Uterus (tissue), 4 donors: ENCODE measurements around the gene OVOL3. TPM values are rescaled to one million over a fixed set of nuclear protein-coding genes. Genes with fewer than 3 reads are reported as not detected.

Experiments used
- DNase-seq, 2 donors: peaks; one replicate each; pipeline ENCODE4 v3.0.0-alpha.2; 2019 to 2020
- H3K27ac ChIP-seq, 2 donors: fragments of 200-600 bp; sonication (generic); 1 replicate in 1 of 2; 2 replicates in 1 of 2; pipeline ENCODE4 v1.5.1; 2016 to 2018
- H3K27me3 ChIP-seq, 2 donors: fragments of 200-600 bp; sonication (generic); one replicate each; pipeline ENCODE4 v1.5.1; 2018 to 2019; ENCODE audit warnings: control low read depth in 1 of 2
- H3K36me3 ChIP-seq, 2 donors: fragments of 200-600 bp; sonication (generic); one replicate each; pipeline ENCODE4 v1.5.1; 2019; ENCODE audit warnings: control low read depth in 1 of 2
- H3K4me1 ChIP-seq, 2 donors: fragments of 200-600 bp; sonication (generic); one replicate each; pipeline ENCODE4 v1.5.1; 2018 to 2019; ENCODE audit warnings: control low read depth in 1 of 2
- H3K4me3 ChIP-seq, 2 donors: fragments of 200-600 bp; sonication (generic); 1 replicate in 1 of 2; 2 replicates in 1 of 2; pipeline ENCODE4 v1.5.1; 2018 to 2019; ENCODE audit warnings: mild to moderate bottlenecking in 1 of 2
- H3K9me3 ChIP-seq, 2 donors: fragments of 200-600 bp; sonication (generic); one replicate each; pipeline ENCODE4 v1.5.1; 2019; ENCODE audit warnings: control low read depth in 1 of 2
- CTCF ChIP-seq, 4 experiments: fragments of 200-600 bp in 2 of 4; fragments of 450-650 bp in 2 of 4; sonication (generic) in 2 of 4; IDR thresholded peaks; one replicate each; pipeline ENCODE4 v1.5.1; 2016 to 2019; ENCODE audit warnings: antibody characterized with exemption in 4 of 4, mild to moderate bottlenecking in 2 of 4, moderate library complexity in 1 of 4
- POLR2A ChIP-seq, 2 donors: fragments of 450-650 bp; IDR thresholded peaks; one replicate each; pipeline ENCODE4 v1.6.1; 2016; ENCODE audit warnings: antibody characterized with exemption in 2 of 2, mild to moderate bottlenecking in 1 of 2, moderate library complexity in 1 of 2
- intact Hi-C: fragments of 100-400 bp; cut with DNase I; formaldehyde crosslinking; loops from one replicate; pipeline ENCODE4 v1.15.1; 2023; ENCODE audit warnings: low total_unique reads
- total RNA-seq, 4 donors: library from RNA; depleted of rRNA in 3 of 4; stranded (reverse); fragments of >200 nt in 3 of 4; gene quantifications; one replicate each; pipeline versions ENCODE4 v1.1.0 to v1.2.4, GENCODE V29; 2014 to 2023
- donor health status: DM: yes; HTN: yes; CAD: no.

OVOL3 gene
- total RNA-seq, 4 donors from 2014 or later, result not detected

- Histone ChIP-seq H3K27ac (no peak overlapping the region), H3K4me3 (no peak overlapping the region)
- no peak for DNase-seq
Measured at GRCh38 chr19:36100476-36100875, 10.5 kb upstream of the OVOL3 start.

DNA sequence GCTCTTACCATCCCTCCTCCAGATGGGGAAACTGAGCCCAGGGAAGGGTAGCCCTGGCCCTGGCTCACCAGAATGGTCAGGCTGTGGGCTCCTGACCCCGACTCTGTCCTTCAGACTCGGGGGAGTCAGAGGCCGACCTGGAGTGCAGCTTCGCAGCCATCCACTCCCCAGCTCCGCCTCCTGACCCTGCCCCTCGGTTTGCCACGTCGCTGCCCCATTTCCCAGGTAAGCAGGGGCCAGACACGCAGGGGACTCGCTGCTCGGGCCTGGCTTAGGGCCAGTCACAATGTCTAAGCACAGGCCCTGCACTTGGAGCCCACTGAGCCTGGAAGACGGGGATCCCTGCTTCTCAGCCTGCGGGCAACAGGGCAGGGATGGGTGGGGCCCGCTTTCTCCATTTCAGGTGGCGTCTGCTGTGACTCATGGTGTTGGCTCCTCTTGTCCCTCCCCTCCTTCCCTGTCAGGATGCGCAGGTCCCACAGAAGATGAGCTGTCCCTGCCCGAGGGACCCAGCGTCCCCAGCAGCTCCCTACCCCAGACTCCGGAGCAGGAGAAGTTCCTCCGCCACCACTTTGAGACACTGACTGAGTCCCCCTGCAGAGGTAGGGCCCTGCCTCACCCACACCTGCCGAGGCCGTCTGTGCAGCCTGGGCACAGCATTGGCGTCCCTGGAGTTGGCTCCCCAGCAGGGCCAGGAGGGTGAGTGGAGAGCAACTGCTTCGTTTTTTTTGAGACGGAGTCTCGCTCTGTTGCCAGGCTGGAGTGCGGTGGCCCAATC, 9.2 kb upstream of the OVOL3 start:
- intact Hi-C loops, result no loop called here
- no peaks in the 10 kb centered on the region for H3K36me3 ChIP-seq
- DNase-seq, result no peak

More at GRCh38 chr19:36100476-36100875, 10.5 kb upstream of the OVOL3 start:
- Histone ChIP-seq H3K4me1 (no peaks in the 10 kb centered on the region), H3K36me3 (no peaks in the 10 kb centered on the region), H3K27me3 (no peaks in the 10 kb centered on the region), H3K9me3 (no peaks in the 10 kb centered on the region)
- intact Hi-C loops, result no loop called here
- TF ChIP-seq POLR2A (IDR thresholded peaks at IDR 0.05), result no peak
- no peak for TF ChIP-seq CTCF (IDR thresholded peaks at IDR 0.05)

DNA sequence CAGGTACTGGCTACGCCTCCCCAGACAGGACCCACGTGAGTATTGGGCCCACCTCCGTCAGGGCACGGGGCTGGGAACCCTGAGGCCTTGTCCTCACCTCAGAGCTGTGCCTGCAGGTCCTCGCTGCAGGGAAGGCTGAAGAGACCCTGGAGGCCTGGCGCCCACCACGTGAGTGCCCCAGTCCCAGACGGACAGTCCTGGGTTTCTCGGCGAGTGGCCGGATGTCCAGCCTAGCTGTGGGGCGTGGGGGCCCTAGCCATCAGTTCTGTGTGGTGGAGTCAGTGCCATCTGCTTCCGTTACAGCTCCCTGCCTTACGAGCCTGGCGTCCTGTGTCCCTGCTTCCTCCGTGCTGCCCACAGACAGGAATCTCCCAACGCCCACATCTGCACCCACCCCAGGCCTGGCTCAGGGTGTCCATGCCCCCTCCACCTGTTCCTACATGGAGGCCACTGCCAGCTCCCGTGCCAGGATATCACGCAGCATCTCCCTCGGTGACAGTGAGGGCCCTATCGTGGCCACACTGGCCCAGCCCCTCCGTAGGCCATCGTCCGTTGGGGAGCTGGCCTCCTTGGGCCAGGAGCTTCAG, 7.8 kb upstream of the OVOL3 start:
- H3K27me3 ChIP-seq, result no peaks in the 10 kb centered on the region
- no peaks in the 10 kb centered on the region for H3K36me3 ChIP-seq
- DNase-seq, result no peak
- TF ChIP-seq CTCF (IDR thresholded peaks at IDR 0.05) (no peak), POLR2A (IDR thresholded peaks at IDR 0.05) (no peak)
- intact Hi-C loops, result no loop called here
- no peak overlapping the region for H3K27ac ChIP-seq
- no peaks in the 10 kb centered on the region for H3K4me1 ChIP-seq
- no peaks in the 10 kb centered on the region for H3K9me3 ChIP-seq
- H3K4me3 ChIP-seq, result no peak overlapping the region

More for the DNA sequence above, 9.2 kb upstream of the OVOL3 start:
- H3K4me1 ChIP-seq, result no peaks in the 10 kb centered on the region
- H3K9me3 ChIP-seq, result no peaks in the 10 kb centered on the region
- H3K27me3 ChIP-seq, result no peaks in the 10 kb centered on the region
- no peak for TF ChIP-seq POLR2A (IDR thresholded peaks at IDR 0.05)
- TF ChIP-seq CTCF (IDR thresholded peaks at IDR 0.05), result no peak
- H3K27ac ChIP-seq, result no peak overlapping the region
- no peak overlapping the region for H3K4me3 ChIP-seq

GRCh38 chr19:36103842-36104552, 6.9 kb upstream of the OVOL3 start:
- intact Hi-C loops, result no loop called here

More at GRCh38 chr19:36103842-36104552, 6.9 kb upstream of the OVOL3 start:
- no peak for DNase-seq
- TF ChIP-seq POLR2A (IDR thresholded peaks at IDR 0.05) (no peak), CTCF (IDR thresholded peaks at IDR 0.05) (no peak)
- H3K27me3 ChIP-seq, result no peaks in the 10 kb centered on the region
- H3K27ac ChIP-seq, result no peak overlapping the region
- H3K4me1 ChIP-seq, result no peaks in the 10 kb centered on the region
- no peaks in the 10 kb centered on the region for H3K9me3 ChIP-seq
- no peaks in the 10 kb centered on the region for H3K36me3 ChIP-seq
- H3K4me3 ChIP-seq, result no peak overlapping the region
